HCT116 (cell line): ENCODE results near the gene MTA3. TPM values are rescaled to one million over a fixed set of nuclear protein-coding genes. Genes with fewer than 3 reads are reported as not detected.

ENCODE experiments used
- ATAC-seq: fragments of 200-7000 bp; cut with Tn5 transposase; 2 replicates; pipeline ENCODE4 v1.9.1; 2020; ENCODE audit warnings: mild to moderate bottlenecking, moderate library complexity
- BruUV-seq: library from RNA; stranded (reverse); fragments of 400-500 nt; replicated peaks from 2 replicates; lab custom pipeline; 2021; lab: Mats Ljungman, UMichigan
- CTCF ChIA-PET: fragments of 300-600 bp; sonication (Branson Sonifier 250); formaldehyde crosslinking; loops from one replicate; lab custom pipeline; 2021; ENCODE audit warnings: antibody characterized with exemption; lab: Charles Lee
- POLR2A ChIA-PET: fragments of 300-600, 350-600 bp; sonication (Branson Sonifier 250); formaldehyde crosslinking; loops from one replicate; lab custom pipeline; 2021; ENCODE audit warnings: antibody characterized with exemption; lab: Charles Lee
- RAD21 ChIA-PET, 2 experiments: fragments of 300-600 bp; sonication (Branson Sonifier 250); formaldehyde crosslinking; loops; one replicate each; lab custom pipeline; 2023; ENCODE audit warnings: low total read pairs in 2 of 2; ENCODE audit not compliant: uncharacterized antibody in 2 of 2, unreplicated experiment in 2 of 2, low non-redundant PET in 1 of 2; lab: Charles Lee
- DNase-seq: peaks from one replicate; pipeline ENCODE4 v3.0.0-alpha.2; 2010; ENCODE audit warnings: low read depth, low spot score
- H2AFZ ChIP-seq: fragments of 200-600 bp; shearing (Covaris generic), sonication (generic); 2 replicates; pipeline ENCODE4 v1.6.1; 2017; ENCODE audit warnings: low read depth, mixed run types, mixed read lengths, antibody characterized with exemption, low read length; ENCODE audit not compliant: poor library complexity, severe bottlenecking
- H3K27ac ChIP-seq: 2 replicates; pipeline ENCODE4 v1.5.1; 2012; ENCODE audit warnings: low read depth, low read length
- H3K27me3 ChIP-seq: fragments of 200-600 bp; sonication (generic); 2 replicates; pipeline ENCODE4 v1.6.1; 2016; ENCODE audit warnings: mixed run types, low read length, mixed read lengths; ENCODE audit not compliant: insufficient read depth
- H3K36me3 ChIP-seq, 2 experiments: fragments of 200-500 bp in 1 of 2; fragments of 200-600 bp in 1 of 2; sonication (Bioruptor generic) in 1 of 2; sonication (generic) in 1 of 2; 2 replicates each; pipeline versions ENCODE4 v1.5.1 to v1.6.1; 2014 to 2016; ENCODE audit warnings: low read length in 2 of 2, inconsistent platforms in 1 of 2, mixed read lengths in 1 of 2, mixed run types in 1 of 2; ENCODE audit not compliant: insufficient read depth in 2 of 2, control insufficient read depth in 1 of 2
- H3K4me1 ChIP-seq, 2 experiments: fragments of 200-600 bp in 1 of 2; sonication (generic) in 1 of 2; 2 replicates each; pipeline versions ENCODE4 v1.5.1 to v1.6.1; 2012 to 2017; ENCODE audit warnings: low read length in 2 of 2, inconsistent platforms in 1 of 2, mild to moderate bottlenecking in 1 of 2, mixed read lengths in 1 of 2, mixed run types in 1 of 2, moderate library complexity in 1 of 2; ENCODE audit not compliant: insufficient read depth in 2 of 2, control insufficient read depth in 1 of 2
- H3K4me2 ChIP-seq: fragments of 200-600 bp; sonication (generic); 2 replicates; pipeline ENCODE4 v1.6.1; 2017; ENCODE audit warnings: mixed run types, low read length, mixed read lengths
- H3K4me3 ChIP-seq, 2 experiments: fragments of 200-600 bp in 1 of 2; sonication (generic) in 1 of 2; replicated peaks in 1 of 2; 2 replicates each; pipeline ENCODE4 v1.5.1; 2011 to 2016; ENCODE audit warnings: low read length in 2 of 2, control low read depth in 1 of 2, low read depth in 1 of 2, mild to moderate bottlenecking in 1 of 2, mixed read lengths in 1 of 2, mixed run types in 1 of 2
- H3K79me2 ChIP-seq: fragments of 200-600 bp; sonication (generic); 2 replicates; pipeline ENCODE4 v1.6.1; 2017; ENCODE audit warnings: mild to moderate bottlenecking, mixed run types, low read length, moderate library complexity, mixed read lengths; ENCODE audit not compliant: insufficient read depth
- H3K9ac ChIP-seq: fragments of 200-600 bp; sonication (generic); 2 replicates; pipeline ENCODE4 v1.6.1; 2016; ENCODE audit warnings: low read length, mixed read lengths
- H3K9me2 ChIP-seq: fragments of 200-600 bp; sonication (generic), shearing (Covaris generic); 2 replicates; pipeline ENCODE4 v1.6.1; 2017; ENCODE audit warnings: mixed run types, mild to moderate bottlenecking, moderate library complexity; ENCODE audit not compliant: insufficient read depth
- H3K9me3 ChIP-seq, 2 experiments: fragments of 200-500 bp in 1 of 2; fragments of 200-600 bp in 1 of 2; sonication (Bioruptor generic) in 1 of 2; sonication (generic) in 1 of 2; 2 replicates each; pipeline ENCODE4 v1.6.1; 2014 to 2017; ENCODE audit warnings: low read length in 2 of 2, mixed read lengths in 2 of 2, inconsistent platforms in 1 of 2, low read depth in 1 of 2, mild to moderate bottlenecking in 1 of 2, mixed run types in 1 of 2, moderate library complexity in 1 of 2; ENCODE audit not compliant: control insufficient read depth in 1 of 2, insufficient read depth in 1 of 2
- H4K20me1 ChIP-seq: fragments of 200-600 bp; sonication (generic), shearing (Covaris generic); 2 replicates; pipeline ENCODE4 v1.6.1; 2017; ENCODE audit warnings: mixed run types, mild to moderate bottlenecking, moderate library complexity; ENCODE audit not compliant: insufficient read depth
- ATF3 ChIP-seq: IDR thresholded peaks from 2 replicates; pipeline ENCODE4 v1.6.1; 2012
- CTCF ChIP-seq, 3 experiments: fragments of 200-600 bp in 1 of 3; sonication (generic) in 1 of 3; IDR thresholded peaks in 2 of 3; conservative IDR thresholded peaks in 1 of 3; 2 replicates each; pipeline ENCODE4 v1.5.1; 2012 to 2017; ENCODE audit warnings: low read depth in 2 of 3, low read length in 2 of 3, antibody characterized with exemption in 1 of 3, borderline replicate concordance in 1 of 3, control low read depth in 1 of 3, mild to moderate bottlenecking in 1 of 3, mixed read lengths in 1 of 3, mixed run types in 1 of 3, moderate library complexity in 1 of 3; ENCODE audit not compliant: insufficient read depth in 1 of 3
- EZH2 ChIP-seq: fragments of 200-600 bp; sonication (generic); IDR thresholded peaks from 2 replicates; pipeline ENCODE4 v1.6.1; 2017; ENCODE audit warnings: antibody characterized with exemption, mixed run types
- JUND ChIP-seq: IDR thresholded peaks from 2 replicates; pipeline ENCODE4 v1.6.1; 2012
- MAX ChIP-seq: IDR thresholded peaks from 2 replicates; pipeline ENCODE4 v1.6.1; 2012
- POLR2AphosphoS5 ChIP-seq: IDR thresholded peaks from 2 replicates; pipeline ENCODE4 v1.6.1; 2011; ENCODE audit warnings: mild to moderate bottlenecking, low read depth, low read length, moderate library complexity
- RAD21 ChIP-seq: IDR thresholded peaks from 2 replicates; pipeline ENCODE4 v1.6.1; 2012; ENCODE audit warnings: low read depth, mild to moderate bottlenecking
- TCF7L2 ChIP-seq: IDR thresholded peaks from 2 replicates; pipeline ENCODE4 v1.7.0; 2011; ENCODE audit warnings: borderline replicate concordance, inconsistent platforms; ENCODE audit not compliant: insufficient read depth, insufficient read length; ENCODE audit errors: extremely low read depth
- intact Hi-C: fragments of 100-400 bp; cut with micrococcal nuclease; formaldehyde crosslinking; loops from 2 replicates; pipeline ENCODE4 v1.10.0; 2022
- total RNA-seq: library from RNA; stranded (reverse); gene quantifications from one replicate; pipeline ENCODE4 v1.2.1, GENCODE V29; 2021; ENCODE audit not compliant: unreplicated experiment

MTA3 gene
- total RNA-seq, 1 experiment from 2014 or later = 46.3 TPM

GRCh38 chr2:42711896-42712295 lies 143.5 kb downstream of the MTA3 start:
- intact Hi-C loops = no loop called here
- RAD21 ChIA-PET = no interaction called here
- no peaks in the 10 kb centered on the region for H3K4me1 ChIP-seq
- DNase-seq (no peak), ATAC-seq (no peak)
- no peak for TF ChIP-seq RAD21
- TF ChIP-seq POLR2AphosphoS5 = no peak
- no peak for TF ChIP-seq TCF7L2
- H2AFZ ChIP-seq = no peak overlapping the region
- H3K4me2 ChIP-seq = no peak overlapping the region
- no TSS peak for BruUV-seq
- H3K9me3 ChIP-seq = no peaks in the 10 kb centered on the region
- POLR2A ChIA-PET = no interaction called here
- H3K27ac ChIP-seq = no peak overlapping the region
- H4K20me1 ChIP-seq = no peaks in the 10 kb centered on the region
- no peaks in the 10 kb centered on the region for H3K79me2 ChIP-seq
- no peaks in the 10 kb centered on the region for H3K9me2 ChIP-seq
- no peak overlapping the region for H3K9ac ChIP-seq
- H3K27me3 ChIP-seq = no peaks in the 10 kb centered on the region
- CTCF ChIA-PET = interaction anchor here (0.7 kb wide), 1 partner anchor 270 kb away, joined by 3 read pairs; no protein-coding TSS in a partner anchor
- no peak overlapping the region for H3K4me3 ChIP-seq
- peaks cover 0 to 3% of the 10 kb centered on the region in 2 experiments; a peak in 1 of 4 replicates for H3K36me3 ChIP-seq

- Histone ChIP-seq H3K9me2 (no peaks in the 10 kb centered on the region), H3K36me3 (peaks cover 0 to 3% of the 10 kb centered on the region in 2 experiments; a peak in 1 of 4 replicates), H3K9me3 (no peaks in the 10 kb centered on the region), H3K4me3 (no peak overlapping the region), H3K4me2 (no peak overlapping the region), H3K9ac (no peak overlapping the region), H2AFZ (no peak overlapping the region), H4K20me1 (no peaks in the 10 kb centered on the region), H3K79me2 (no peaks in the 10 kb centered on the region), H3K4me1 (no peaks in the 10 kb centered on the region), H3K27ac (no peak overlapping the region), H3K27me3 (no peaks in the 10 kb centered on the region)
- intact Hi-C loops = no loop called here
- no TSS peak for BruUV-seq
- ATAC-seq (no peak), DNase-seq (no peak)
- CTCF ChIA-PET = no interaction called here
- POLR2A ChIA-PET = no interaction called here
- RAD21 ChIA-PET = no interaction called here
- TF ChIP-seq ATF3 = no peak
- TF ChIP-seq EZH2 = no peak
- no peak for TF ChIP-seq CTCF (IDR thresholded peaks at IDR 0.05 in 2 of 3, conservative IDR thresholded peaks at IDR 0.05 in 1 of 3; ENCODE audit: borderline replicate concordance in 1 of 3, insufficient read depth in 1 of 3, low read depth in 2 of 3, low read length in 2 of 3)
- no peak for TF ChIP-seq RAD21
- TF ChIP-seq JUND = no peak
- TF ChIP-seq MAX = no peak
Observed at GRCh38 chr2:42712934-42713333, 144.5 kb downstream of the MTA3 start.
